H1 (cell line): ENCODE measurements around the gene WDR93. TPM values are rescaled to one million over a fixed set of nuclear protein-coding genes. Genes with fewer than 3 reads are reported as not detected.

Experiments
- JUND ChIP-seq: IDR thresholded peaks from 2 replicates; pipeline ENCODE4 v1.6.1; 2011; ENCODE audit warnings: mild to moderate bottlenecking, improper control_type of control experiment, low read length
- PHF8 ChIP-seq: fragments of 200-600 bp; sonication (generic); conservative IDR thresholded peaks from 2 replicates; pipeline ENCODE4 v1.7.1; 2012; ENCODE audit warnings: low read depth, mild to moderate bottlenecking, inconsistent platforms, low read length, moderate library complexity
- POLR2A ChIP-seq, 2 experiments: IDR thresholded peaks; 1 replicate in 1 of 2; 2 replicates in 1 of 2; pipeline ENCODE4 v1.6.1; 2011; ENCODE audit warnings: low read depth in 2 of 2, low read length in 2 of 2, mild to moderate bottlenecking in 2 of 2; ENCODE audit errors: control extremely low read depth in 1 of 2
- RNF2 ChIP-seq: fragments of 200-900, 300-1000 bp; sonication (generic); IDR thresholded peaks from 2 replicates; pipeline ENCODE4 v1.7.1; 2016; ENCODE audit warnings: borderline replicate concordance, low read depth, mild to moderate bottlenecking, antibody characterized with exemption, low read length; ENCODE audit not compliant: poor library complexity, severe bottlenecking; ENCODE audit errors: missing control alignments
- polyA plus RNA-seq, 7 experiments: library from polyadenylated mRNA; depleted of rRNA in 3 of 7; stranded (reverse) in 5 of 7; unstranded in 2 of 7; fragments of >200 nt in 5 of 7; fragments of 200-250 nt in 2 of 7; gene quantifications; 1 replicate in 5 of 7; 2 replicates in 1 of 7; 4 replicates in 1 of 7; pipeline versions ENCODE4 v1.2.1 to v1.2.3, GENCODE V29; 2011 to 2013; ENCODE audit warnings: missing spikeins in 2 of 7, mixed read lengths in 2 of 7
- total RNA-seq: library from RNA; stranded (reverse); fragmentation: NEBNext Ultra II Directional; extraction: Animal tissue kit (Norgen Biotek cat#: 25700); gene quantifications from 2 replicates; pipeline ENCODE4 v1.2.1, GENCODE V29; 2021

WDR93 gene
- total and polyA plus RNA-seq, 2 of the 8 experiments (the other 6 are each of a cell fraction or from before 2014, with no cell fraction given) = 0.03 TPM; not detected in 1

GRCh38 chr15:89659295-89659694, 31.3 kb upstream of the WDR93 start (continued):
- no peak for TF ChIP-seq PHF8
- no peak for TF ChIP-seq POLR2A (IDR thresholded peaks at IDR 0.05; ENCODE audit: control extremely low read depth in 1 of 2, low read depth in 2 of 2, low read length in 2 of 2)
- no peak for TF ChIP-seq JUND
- TF ChIP-seq RNF2 = no peak
